HL-60 (cell line): Measurements from ENCODE around the gene VGLL2.

Source experiments
- CTCF ChIP-seq: IDR thresholded peaks from one replicate; pipeline ENCODE4 v1.5.1; 2011; ENCODE audit warnings: low read length, control low read depth, inconsistent platforms; ENCODE audit not compliant: insufficient read depth
- REST ChIP-seq: IDR thresholded peaks from 2 replicates; pipeline ENCODE4 v1.6.1; 2012; ENCODE audit warnings: low read depth; ENCODE audit not compliant: insufficient replicate concordance
- SPI1 ChIP-seq: IDR thresholded peaks from 2 replicates; pipeline ENCODE4 v1.6.1; 2012; ENCODE audit warnings: low read depth, mild to moderate bottlenecking, borderline replicate concordance

- TF ChIP-seq CTCF (no peak), REST (no peak), SPI1 (no peak)
These were observed 44.3 kb downstream of the VGLL2 start for GRCh38 chr6:117309611-117310010.
